Measurements from ENCODE around the gene RAP1GAP2.
"Not testable (repeated sequence)": the region's sequence is repeated elsewhere in the genome, so short reads cannot be mapped to it uniquely, and the experiment has no call there.

The RAP1GAP2 gene

GRCh38 chr17:2890778-2891177 lies 94.5 kb downstream of the RAP1GAP2 start:
- DNase-seq = not testable (repeated sequence)

- no peak for DNase-seq
Observed at GRCh38 chr17:2892305-2892971, 96.2 kb downstream of the RAP1GAP2 start.

- DNase-seq = no peak
Observed at GRCh38 chr17:2893422-2893914, 97.2 kb downstream of the RAP1GAP2 start.

- no peak for DNase-seq
Observed at GRCh38 chr17:2894782-2895181, 98.5 kb downstream of the RAP1GAP2 start.

- no peak for DNase-seq
Observed at GRCh38 chr17:2897605-2898004, 101.4 kb downstream of the RAP1GAP2 start.

- DNase-seq = no peak
Observed at GRCh38 chr17:2898255-2898926, 102.2 kb downstream of the RAP1GAP2 start.

- DNase-seq = no peak
Observed at GRCh38 chr17:2899906-2900305, 103.7 kb downstream of the RAP1GAP2 start.

- no peak for DNase-seq
Observed at GRCh38 chr17:2900842-2901241, 104.6 kb downstream of the RAP1GAP2 start.

- no peak for DNase-seq
Observed at GRCh38 chr17:2901582-2901981, 105.3 kb downstream of the RAP1GAP2 start.

- DNase-seq = no peak
Observed at GRCh38 chr17:2902546-2902945, 106.3 kb downstream of the RAP1GAP2 start.

- no peak for DNase-seq
Observed at GRCh38 chr17:2903193-2903974, 107.1 kb downstream of the RAP1GAP2 start.

GRCh38 chr17:2904135-2904534 lies 107.9 kb downstream of the RAP1GAP2 start:
- no peak for DNase-seq

- no peak for DNase-seq
Observed at GRCh38 chr17:2905269-2905668, 109.0 kb downstream of the RAP1GAP2 start.

GRCh38 chr17:2905696-2906501 lies 109.7 kb downstream of the RAP1GAP2 start:
- DNase-seq = no peak

- peak in 1 of 5 donors; percentile 28 for DNase-seq
Observed at GRCh38 chr17:2906901-2907300, 110.7 kb downstream of the RAP1GAP2 start.

GRCh38 chr17:2909175-2909845 lies 113.1 kb downstream of the RAP1GAP2 start:
- DNase-seq = no peak

GRCh38 chr17:2909846-2910234 lies 113.6 kb downstream of the RAP1GAP2 start:
- no peak for DNase-seq

- no peak for DNase-seq
Observed at GRCh38 chr17:2911035-2911754, 115.0 kb downstream of the RAP1GAP2 start.

- no peak for DNase-seq
Observed at GRCh38 chr17:2911755-2912111, 115.5 kb downstream of the RAP1GAP2 start.

- no peak for DNase-seq
Observed at GRCh38 chr17:2912754-2913153, 116.5 kb downstream of the RAP1GAP2 start.

- no peak for DNase-seq
Observed at GRCh38 chr17:2916461-2916860, 120.2 kb downstream of the RAP1GAP2 start.

- DNase-seq = no peak
Observed at GRCh38 chr17:2921443-2921842, 125.2 kb downstream of the RAP1GAP2 start.

Measured in T-helper 1 cell (primary cell).